Adrenal gland (tissue), 5 donors: ENCODE measurements around the gene NCAPG2.

Experiments
- POLR2A ChIP-seq, 2 donors: fragments of 450-650 bp; IDR thresholded peaks; one replicate each; pipeline ENCODE4 v1.6.1; 2017; ENCODE audit warnings: antibody characterized with exemption in 2 of 2, mild to moderate bottlenecking in 2 of 2, moderate library complexity in 1 of 2
- TF ChIP-seq, protein P1 (sequence below), 6 experiments: fragments of 450-650 bp in 4 of 6; fragments of 200-600 bp in 2 of 6; sonication (generic) in 1 of 6; IDR thresholded peaks; 1 replicate in 5 of 6; 2 replicates in 1 of 6; pipeline versions ENCODE4 v1.5.1 to v1.8.0; 2016 to 2021; ENCODE audit warnings: antibody characterized with exemption in 6 of 6, mild to moderate bottlenecking in 2 of 6, moderate library complexity in 1 of 6
- donor health status: DM: no; HTN: no; CAD: no.

- no peak for TF ChIP-seq POLR2A (IDR thresholded peaks at IDR 0.05)
- TF ChIP-seq, protein P1, sequence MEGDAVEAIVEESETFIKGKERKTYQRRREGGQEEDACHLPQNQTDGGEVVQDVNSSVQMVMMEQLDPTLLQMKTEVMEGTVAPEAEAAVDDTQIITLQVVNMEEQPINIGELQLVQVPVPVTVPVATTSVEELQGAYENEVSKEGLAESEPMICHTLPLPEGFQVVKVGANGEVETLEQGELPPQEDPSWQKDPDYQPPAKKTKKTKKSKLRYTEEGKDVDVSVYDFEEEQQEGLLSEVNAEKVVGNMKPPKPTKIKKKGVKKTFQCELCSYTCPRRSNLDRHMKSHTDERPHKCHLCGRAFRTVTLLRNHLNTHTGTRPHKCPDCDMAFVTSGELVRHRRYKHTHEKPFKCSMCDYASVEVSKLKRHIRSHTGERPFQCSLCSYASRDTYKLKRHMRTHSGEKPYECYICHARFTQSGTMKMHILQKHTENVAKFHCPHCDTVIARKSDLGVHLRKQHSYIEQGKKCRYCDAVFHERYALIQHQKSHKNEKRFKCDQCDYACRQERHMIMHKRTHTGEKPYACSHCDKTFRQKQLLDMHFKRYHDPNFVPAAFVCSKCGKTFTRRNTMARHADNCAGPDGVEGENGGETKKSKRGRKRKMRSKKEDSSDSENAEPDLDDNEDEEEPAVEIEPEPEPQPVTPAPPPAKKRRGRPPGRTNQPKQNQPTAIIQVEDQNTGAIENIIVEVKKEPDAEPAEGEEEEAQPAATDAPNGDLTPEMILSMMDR (IDR thresholded peaks at IDR 0.05): no peak
Observed at GRCh38 chr7:158695056-158695455, 9.5 kb downstream of the NCAPG2 start.
